ENCODE data around the gene USP9Y. TPM values are rescaled to one million over a fixed set of nuclear protein-coding genes. Genes with fewer than 3 reads are reported as not detected.

The USP9Y gene
- total RNA-seq, 1 donor from 2014 or later = 0.12 TPM

Other genes with a start within 250 kb of the USP9Y start
- gene DDX3Y, start 203.6 kb downstream of the USP9Y start, total RNA-seq = 0.37 TPM

All from mucosa of gallbladder (tissue), 1 donor.